NCI-H1436 (cell line): Measurements from ENCODE around the gene ZNF284.

Experiments used
- DNase-seq: peaks from one replicate; lab custom pipeline; 2025; lab: John Stamatoyannopoulos, UW

ZNF284 gene

GRCh38 chr19:44071824-44072542 lies at the start of gene ZNF284:
Gene ZNF284, plus strand, starts transcription at chr19:44072159. Its CDS starts 4,231 bp downstream, at chr19:44076390.
- peak; percentile 82 for DNase-seq

GRCh38 chr19:44024900-44025216 lies 47.1 kb upstream of the ZNF284 start:
- DNase-seq = no peak

DNA sequence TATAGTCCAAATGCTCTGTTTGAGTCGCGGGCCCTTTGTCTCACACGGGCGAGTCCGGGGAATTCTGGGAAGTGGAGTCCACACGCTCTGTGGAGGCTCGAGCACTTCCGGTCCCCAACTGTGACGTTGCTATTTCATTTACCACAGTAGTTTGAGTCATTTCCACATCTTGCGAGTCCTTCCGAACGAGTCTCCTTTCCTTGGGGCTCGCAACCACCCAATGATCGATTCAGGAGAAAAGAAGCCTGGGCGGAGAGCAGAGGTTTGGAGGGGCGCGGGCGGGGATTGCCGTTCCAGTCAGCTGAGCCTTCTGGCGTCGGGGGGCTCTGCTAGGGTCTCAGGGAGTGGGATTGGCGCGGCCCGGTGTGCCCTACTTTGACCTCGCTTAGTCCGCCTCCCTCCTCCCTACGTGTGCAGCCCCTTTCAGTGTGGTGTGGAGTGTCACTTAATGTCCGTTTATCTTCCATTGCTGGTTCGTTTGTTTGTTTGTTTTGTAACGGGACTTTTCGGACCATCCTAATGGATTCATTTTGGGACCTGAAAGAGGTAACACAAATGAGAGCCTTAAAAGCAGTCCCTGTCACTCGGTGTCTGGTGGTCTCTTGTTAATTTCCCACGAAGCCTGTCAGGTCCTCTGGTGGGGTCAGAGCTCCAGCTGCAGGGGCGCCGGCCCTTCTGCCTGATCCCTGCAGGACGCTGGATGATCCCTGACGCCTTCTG lies 46.6 kb upstream of the ZNF284 start, which contains the start of gene ZNF222:
Gene ZNF222 (plus strand): TSS at position 163 of the 720 bp plus-strand sequence. CDS start 58 bp downstream, at position 221.
- peak; percentile 73 for DNase-seq

- DNase-seq = no peak
These were observed 45.3 kb upstream of the ZNF284 start for GRCh38 chr19:44026622-44027021.

GRCh38 chr19:44032001-44032610 lies 39.9 kb upstream of the ZNF284 start:
- DNase-seq = no peak

DNA sequence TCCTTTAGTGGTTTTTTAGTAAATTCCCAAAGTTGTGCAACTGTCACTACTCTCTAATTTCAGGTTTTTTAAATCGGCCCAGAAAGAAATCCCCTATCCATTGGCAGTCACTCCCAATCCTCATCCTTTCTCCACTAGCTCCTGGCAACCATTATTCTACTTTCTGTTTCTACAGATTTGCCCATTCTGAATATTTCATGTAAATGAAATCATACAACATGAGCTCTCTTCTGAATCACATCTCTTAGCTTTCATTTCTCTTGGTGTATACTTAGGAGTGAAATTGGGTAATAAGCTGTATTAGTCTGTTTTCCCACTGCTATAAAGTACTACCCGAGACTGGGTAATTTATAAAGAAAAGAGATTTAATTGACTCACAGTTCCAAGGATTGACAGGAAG lies 29.8 kb upstream of the ZNF284 start:
- DNase-seq = no peak

DNA sequence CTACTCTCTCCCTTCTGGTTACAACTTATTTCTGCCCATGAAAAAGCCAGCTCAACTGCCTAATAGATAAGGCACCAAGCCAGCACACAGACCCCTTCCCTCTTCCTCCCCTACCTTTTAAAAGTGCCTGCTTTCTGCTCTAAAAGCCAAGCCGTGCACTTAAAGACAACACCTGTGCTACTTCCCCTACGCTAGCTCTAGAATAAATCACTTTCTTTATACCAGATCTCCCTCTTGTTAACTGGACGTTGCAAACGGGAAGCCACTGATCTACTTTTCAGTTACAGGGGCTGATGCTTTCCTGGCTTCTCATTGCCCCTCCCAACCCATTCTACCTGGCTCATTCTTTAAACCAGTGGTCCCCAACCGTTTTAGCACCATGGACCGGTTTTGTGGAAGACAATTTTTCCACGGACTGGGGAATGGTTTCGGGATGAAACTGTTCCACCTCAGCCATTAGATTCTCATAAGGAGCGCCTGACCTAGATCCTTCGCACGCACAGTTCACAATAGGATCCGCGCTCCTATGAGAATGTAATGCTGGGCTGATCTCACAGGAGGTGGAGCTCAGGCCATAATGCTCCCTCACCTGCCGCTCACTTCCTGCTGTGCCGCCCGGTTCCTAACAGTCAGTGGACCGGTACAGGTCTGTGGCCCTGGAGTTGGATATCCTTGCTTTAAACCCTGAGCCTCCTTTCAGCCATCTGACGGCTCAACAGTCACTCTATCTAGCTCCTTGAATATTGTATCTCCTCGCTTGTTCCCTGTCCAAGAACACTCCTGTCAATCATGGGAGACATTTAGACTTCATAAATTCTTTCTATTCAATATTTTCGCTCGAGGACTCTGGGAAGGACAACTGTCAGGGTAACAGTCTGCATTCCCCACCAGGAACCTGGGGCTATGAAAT lies 21.0 kb upstream of the ZNF284 start:
- DNase-seq = peak; percentile 42

GRCh38 chr19:44051650-44052402 lies 20.1 kb upstream of the ZNF284 start, which contains the start of gene ZNF223:
Gene ZNF223, plus strand, starts transcription at chr19:44052036. Its CDS starts 3,141 bp downstream, at chr19:44055177.
- DNase-seq = peak; percentile 92

DNA sequence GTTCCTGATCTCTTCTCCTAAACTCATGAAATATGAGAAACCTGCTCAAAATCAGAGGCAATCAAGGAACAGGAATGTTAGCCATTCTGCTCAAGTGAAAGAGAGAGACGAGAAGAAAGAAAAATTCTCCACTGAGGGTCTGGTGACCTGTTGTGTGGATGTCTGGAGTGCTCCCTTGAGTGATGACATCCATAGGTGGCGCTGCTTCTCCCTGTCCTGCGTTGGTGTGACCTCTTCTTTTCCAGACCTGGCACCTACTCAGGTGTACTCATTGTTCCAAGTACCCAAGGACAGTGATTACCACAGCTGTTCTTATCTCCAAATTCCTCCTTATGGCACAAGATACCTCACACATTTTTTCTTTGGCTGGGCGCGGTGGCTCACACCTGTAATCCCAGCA lies 16.1 kb upstream of the ZNF284 start:
- DNase-seq = no peak

- DNase-seq = no peak
These were observed 12.7 kb upstream of the ZNF284 start for GRCh38 chr19:44059229-44059628.

GRCh38 chr19:44061038-44061437 lies 10.9 kb upstream of the ZNF284 start:
- DNase-seq = no peak

GRCh38 chr19:44066305-44066704 lies 5.7 kb upstream of the ZNF284 start:
- DNase-seq = no peak

DNA sequence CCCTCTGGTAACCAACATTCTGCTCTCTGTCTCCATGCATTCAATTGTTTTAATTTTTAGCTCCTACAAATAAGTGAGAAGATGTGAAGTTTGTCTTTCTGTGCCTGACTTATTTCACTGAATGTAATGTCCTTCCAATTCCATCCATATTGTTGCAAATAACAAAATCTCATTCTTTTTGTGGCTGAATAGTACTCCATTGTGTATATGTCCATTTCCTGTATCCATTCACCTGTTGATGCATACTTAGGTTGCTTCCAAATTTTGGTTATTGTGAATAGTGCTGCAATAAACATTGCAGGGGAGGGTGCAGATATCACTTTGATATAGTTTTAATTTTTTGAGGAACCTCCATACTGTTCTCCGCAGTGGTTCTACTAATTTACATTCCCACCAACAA lies 2.5 kb upstream of the ZNF284 start:
- DNase-seq = no peak

GRCh38 chr19:44072543-44073401 lies 813 bp downstream of the ZNF284 start:
- DNase-seq = no peak

GRCh38 chr19:44076325-44076724 lies 4.4 kb downstream of the ZNF284 start:
- DNase-seq = no peak

GRCh38 chr19:44092108-44092507 lies 20.1 kb downstream of the ZNF284 start:
- DNase-seq = no peak

- DNase-seq = peak; percentile 79
These were observed 22.2 kb downstream of the ZNF284 start, which contains the start of gene ZNF224 for GRCh38 chr19:44093931-44094765. Gene ZNF224, plus strand, starts transcription at chr19:44094361. Its CDS starts 3,513 bp downstream, at chr19:44097874.

GRCh38 chr19:44107751-44108150 lies 35.8 kb downstream of the ZNF284 start:
- DNase-seq = no peak

- DNase-seq = no peak
These were observed 37.5 kb downstream of the ZNF284 start for GRCh38 chr19:44109458-44109857.
